Measurements from ENCODE around the gene CYP11A1.
A peak's percentile ranks its signal among the peaks of the same experiment; 100 is the strongest.

The CYP11A1 gene

GRCh38 chr15:74340150-74340549 lies 27.3 kb downstream of the CYP11A1 start:
- no peak for DNase-seq

GRCh38 chr15:74339371-74339770 lies 28.1 kb downstream of the CYP11A1 start:
- no peak for DNase-seq

- DNase-seq: no peak
These were observed 28.8 kb downstream of the CYP11A1 start for GRCh38 chr15:74338676-74339075.

GRCh38 chr15:74337607-74338211 lies 29.7 kb downstream of the CYP11A1 start:
- DNase-seq: no peak

GRCh38 chr15:74337146-74337545 lies 30.3 kb downstream of the CYP11A1 start:
- no peak for DNase-seq

- no peak for DNase-seq
These were observed 31.1 kb downstream of the CYP11A1 start for GRCh38 chr15:74336061-74337005.

- DNase-seq: no peak
These were observed 32.0 kb downstream of the CYP11A1 start for GRCh38 chr15:74335396-74335795.

DNA sequence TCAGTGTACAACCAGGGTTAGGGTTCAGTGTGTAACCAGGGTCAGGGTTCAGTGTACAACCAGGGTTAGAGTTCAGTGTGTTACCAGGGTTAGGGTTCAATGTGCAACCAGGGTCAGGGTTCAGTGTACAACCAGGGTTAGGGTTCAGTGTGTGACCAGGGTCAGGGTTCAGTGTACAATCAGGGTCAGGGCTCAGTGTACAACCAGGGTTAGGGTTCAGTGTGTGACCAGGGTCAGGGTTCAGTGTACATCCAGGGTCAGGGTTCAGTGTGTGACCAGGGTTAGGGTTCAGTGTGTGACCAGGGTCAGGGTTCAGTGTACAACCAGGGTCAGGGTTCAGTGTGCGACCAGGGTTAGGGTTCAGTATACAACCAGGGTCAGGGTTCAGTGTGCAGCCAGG lies 33.3 kb downstream of the CYP11A1 start:
- DNase-seq: no peak

- DNase-seq: no peak
These were observed 33.8 kb downstream of the CYP11A1 start for GRCh38 chr15:74333662-74334061.

DNA sequence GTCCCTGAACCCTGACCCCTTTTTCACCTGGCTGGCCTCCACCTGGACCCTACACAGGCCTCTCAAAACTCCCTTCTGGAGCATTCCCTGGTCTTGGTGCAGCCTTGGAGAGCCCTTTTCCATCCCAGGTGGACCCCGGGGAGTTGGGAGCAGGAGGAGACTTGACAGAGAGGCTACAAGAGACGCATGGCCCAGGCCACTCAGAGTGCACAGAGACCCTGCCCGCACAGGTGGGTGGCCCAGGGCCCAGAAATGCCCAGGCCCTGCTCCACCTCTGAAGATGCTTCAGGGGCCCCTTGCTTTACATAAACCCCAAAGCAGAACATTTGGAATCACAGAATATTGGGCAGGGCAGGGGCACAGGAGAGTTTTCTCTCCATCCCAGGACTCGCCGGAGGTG lies 34.4 kb downstream of the CYP11A1 start:
- no peak for DNase-seq

GRCh38 chr15:74332611-74333010 lies 34.8 kb downstream of the CYP11A1 start:
- DNase-seq: no peak

GRCh38 chr15:74332011-74332410 lies 35.4 kb downstream of the CYP11A1 start:
- DNase-seq: no peak

DNA sequence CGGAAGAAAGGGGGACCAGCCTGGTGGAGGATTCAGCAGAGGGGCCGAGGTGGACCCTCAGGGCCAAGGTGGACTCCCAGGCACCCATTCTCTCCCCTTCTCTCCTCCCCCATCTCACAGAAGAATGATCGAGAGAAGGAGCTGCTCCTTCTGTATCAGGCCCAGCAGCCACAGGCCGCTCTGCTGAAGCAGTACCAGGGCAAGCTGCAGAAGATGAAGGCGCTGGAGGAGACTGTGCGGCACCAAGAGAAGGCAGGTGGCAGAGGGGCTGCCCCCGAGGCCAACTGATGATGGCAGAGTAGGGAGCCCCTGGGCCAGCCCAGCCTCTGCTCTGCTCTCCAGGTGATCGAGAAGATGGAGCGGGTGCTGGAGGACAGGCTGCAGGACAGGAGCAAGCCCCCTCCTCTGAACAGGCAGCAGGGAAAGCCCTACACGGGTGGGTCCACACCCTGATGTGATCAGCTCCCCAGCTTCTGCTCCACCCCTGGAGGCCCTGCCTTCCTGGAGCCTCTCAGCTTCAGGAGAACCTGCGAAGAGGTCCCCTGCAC lies 36.5 kb downstream of the CYP11A1 start:
- no peak for DNase-seq

GRCh38 chr15:74328331-74329056 lies 39.0 kb downstream of the CYP11A1 start:
- DNase-seq: no peak

GRCh38 chr15:74327756-74328155 lies 39.7 kb downstream of the CYP11A1 start:
- DNase-seq: no peak

GRCh38 chr15:74326746-74327145 lies 40.7 kb downstream of the CYP11A1 start:
- no peak for DNase-seq

- DNase-seq: no peak
These were observed 42.7 kb downstream of the CYP11A1 start for GRCh38 chr15:74324714-74325113.

DNA sequence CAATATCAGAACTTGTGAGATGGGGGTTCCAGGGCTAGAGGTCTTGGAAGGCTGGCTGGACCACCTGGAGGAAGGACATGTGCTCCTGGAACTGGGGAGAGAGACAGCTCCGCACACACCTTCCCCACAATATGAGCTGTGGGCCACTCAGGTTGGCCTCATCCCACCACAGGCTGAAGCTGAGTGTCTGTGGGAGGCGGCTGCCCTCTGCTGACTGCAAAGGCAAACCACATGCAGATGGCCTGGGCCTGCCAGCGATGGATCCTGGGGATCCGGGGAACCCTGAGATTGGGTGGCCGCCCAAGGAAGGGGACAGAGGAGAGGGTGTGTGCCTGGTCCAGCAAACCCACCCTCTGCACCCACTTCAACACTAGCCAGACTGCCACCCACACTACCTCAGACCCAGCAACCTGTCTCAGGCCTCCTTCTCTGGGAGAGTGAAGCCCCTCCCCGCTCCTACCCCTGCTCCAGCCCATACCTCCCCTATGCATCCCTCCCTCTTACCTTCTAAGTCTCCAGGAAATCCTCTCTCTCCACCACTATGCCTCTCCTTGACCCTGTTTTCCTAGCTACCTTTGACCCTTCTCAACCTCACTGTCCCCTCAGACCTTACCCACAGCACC lies 44.8 kb downstream of the CYP11A1 start:
- peak; percentile 14 for DNase-seq

DNA sequence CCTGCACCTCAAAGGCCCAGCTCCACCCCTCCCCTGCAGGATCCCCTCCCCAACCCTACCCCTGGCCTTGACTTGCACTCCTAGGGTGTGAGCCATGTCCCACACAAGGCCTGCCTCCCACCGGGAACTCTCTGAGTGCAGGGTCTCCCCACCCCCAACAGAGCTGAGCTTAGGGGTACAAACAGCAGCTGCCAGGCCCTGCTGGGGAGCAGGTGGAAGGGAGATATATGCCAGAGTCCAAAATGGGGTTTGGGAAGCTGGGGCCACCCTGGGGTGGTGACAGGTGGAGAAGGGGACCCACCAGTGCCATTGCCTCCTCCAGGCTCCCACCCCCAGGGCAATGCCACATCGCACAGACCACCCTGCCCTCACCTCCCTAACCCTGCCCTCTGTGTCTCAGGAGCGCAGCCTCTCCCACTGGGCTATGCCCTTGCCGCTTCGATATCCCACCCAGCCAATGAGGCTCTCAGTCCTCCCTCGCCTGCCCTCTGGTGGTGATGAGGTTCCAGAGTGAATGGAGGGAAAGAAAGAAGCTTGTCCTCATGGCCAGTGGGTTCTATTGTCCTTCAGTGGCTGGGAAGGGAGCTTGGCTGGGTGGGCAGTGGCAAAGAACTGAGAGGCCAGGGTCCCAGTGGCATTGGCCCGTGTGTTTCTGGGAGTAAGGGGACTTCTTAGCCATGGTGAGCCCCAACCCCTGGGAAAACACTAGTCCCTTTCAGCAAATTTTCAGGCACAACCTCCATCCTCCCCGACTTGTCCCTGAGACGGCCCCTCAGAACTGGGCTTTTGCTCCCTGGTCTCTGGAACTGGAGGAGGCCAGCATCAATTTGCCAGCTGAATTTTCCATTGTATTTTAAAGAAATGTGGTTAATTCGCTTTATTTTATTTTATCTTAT lies 46.8 kb downstream of the CYP11A1 start:
- no peak for DNase-seq

- no peak for DNase-seq
These were observed 47.7 kb downstream of the CYP11A1 start for GRCh38 chr15:74319596-74320351.

GRCh38 chr15:74319138-74319460 lies 48.3 kb downstream of the CYP11A1 start:
- no peak for DNase-seq

Data from kidney glomerular epithelial cell (primary cell).